ENCODE data around the gene MCIDAS. TPM values are rescaled to one million over a fixed set of nuclear protein-coding genes. Genes with fewer than 3 reads are reported as not detected.

MCIDAS gene
- total RNA-seq, 2 donors from 2014 or later, result 0.80 TPM; not detected in 1

- intact Hi-C loops (cut with DNase I), result no loop called here
- peaks cover 3% of the 10 kb centered on the region for H3K4me1 ChIP-seq (replicated peaks)
- peaks cover 11% of the 10 kb centered on the region for H3K27me3 ChIP-seq (replicated peaks; ENCODE audit: insufficient read depth)
- no peak for TF ChIP-seq CTCF (IDR thresholded peaks at IDR 0.05)
- TF ChIP-seq POLR2A (IDR thresholded peaks at IDR 0.05), result no peak
- no peak for TF ChIP-seq POLR2AphosphoS5 (IDR thresholded peaks at IDR 0.05)
- H3K27ac ChIP-seq, result no peak overlapping the region
- H3K4me3 ChIP-seq, result no peak overlapping the region
- 32% methylated on average over 51 of the region's 61 CpGs for WGBS
- DNase-seq (ENCODE audit: low spot score), result no peak
- no peaks in the 10 kb centered on the region for H3K36me3 ChIP-seq
- no peaks in the 10 kb centered on the region for H3K9me3 ChIP-seq
Observed at GRCh38 chr5:55222985-55223811, 3.9 kb downstream of the MCIDAS start.

- peaks cover 3% of the 10 kb centered on the region for H3K4me1 ChIP-seq (replicated peaks)
- intact Hi-C loops (cut with DNase I), result no loop called here
- H3K4me3 ChIP-seq, result no peak overlapping the region
- DNase-seq (ENCODE audit: low spot score), result no peak
- TF ChIP-seq CTCF (IDR thresholded peaks at IDR 0.05) (no peak), POLR2A (IDR thresholded peaks at IDR 0.05) (no peak), POLR2AphosphoS5 (IDR thresholded peaks at IDR 0.05) (no peak)
- peaks cover 11% of the 10 kb centered on the region for H3K27me3 ChIP-seq (replicated peaks; ENCODE audit: insufficient read depth)
- H3K36me3 ChIP-seq, result no peaks in the 10 kb centered on the region
- no peaks in the 10 kb centered on the region for H3K9me3 ChIP-seq
- 37% methylated on average over 30 of the region's 30 CpGs for WGBS
- no peak overlapping the region for H3K27ac ChIP-seq
Observed at GRCh38 chr5:55222092-55222984, 4.8 kb downstream of the MCIDAS start.

DNA sequence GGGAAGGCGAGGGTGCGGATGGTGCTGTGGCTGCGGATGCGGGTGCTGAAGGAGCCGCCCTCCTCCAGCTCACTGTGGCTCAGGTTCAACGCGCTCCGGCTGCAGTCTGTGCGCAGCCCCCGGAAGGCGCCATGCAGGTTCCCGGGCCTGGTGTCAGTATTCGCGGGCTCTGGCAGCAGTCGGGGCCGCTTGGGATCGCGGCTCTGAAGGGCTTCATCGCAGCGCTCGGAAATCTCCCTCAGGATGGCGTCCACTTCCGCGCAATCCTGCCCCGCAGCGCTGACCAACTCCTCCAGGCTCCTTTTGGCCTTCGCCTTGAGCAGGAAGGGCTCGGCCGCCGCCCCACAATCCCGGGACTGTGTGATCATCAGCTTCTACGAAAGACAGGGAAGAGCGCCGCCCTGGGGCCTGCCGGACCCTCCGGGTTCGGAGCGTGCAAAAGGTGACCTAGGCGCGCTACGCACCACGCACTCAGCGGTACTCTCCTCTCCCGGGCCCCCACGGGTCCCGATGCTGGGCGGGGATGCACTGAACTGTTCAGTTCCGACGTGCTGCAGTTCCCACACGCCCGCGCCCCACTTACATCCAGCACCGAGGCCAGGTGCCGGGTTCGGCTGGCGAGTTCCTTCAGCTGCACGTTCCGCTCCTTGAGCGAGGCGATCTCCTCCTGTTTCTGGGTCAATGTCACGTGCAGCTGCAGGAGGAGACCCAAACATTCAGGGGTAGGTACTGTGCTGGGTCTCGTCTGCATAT lies 6.5 kb downstream of the MCIDAS start:
- H3K9me3 ChIP-seq, result no peaks in the 10 kb centered on the region
- peak overlapping the region in 1 of 2 donors; percentile 11 for H3K4me3 ChIP-seq
- no peak for DNase-seq (ENCODE audit: low spot score)
- H3K27ac ChIP-seq, result no peak overlapping the region
- intact Hi-C loops (cut with DNase I), result no loop called here
- no peaks in the 10 kb centered on the region for H3K4me1 ChIP-seq (replicated peaks)
- peaks cover 11% of the 10 kb centered on the region for H3K27me3 ChIP-seq (replicated peaks; ENCODE audit: insufficient read depth)
- TF ChIP-seq POLR2A (IDR thresholded peaks at IDR 0.05) (no peak), POLR2AphosphoS5 (IDR thresholded peaks at IDR 0.05) (no peak), CTCF (IDR thresholded peaks at IDR 0.05) (peak in 1 of 4 experiments; percentile 13)
- no peaks in the 10 kb centered on the region for H3K36me3 ChIP-seq
- WGBS, result 7% methylated on average over 47 of the region's 62 CpGs

DNA sequence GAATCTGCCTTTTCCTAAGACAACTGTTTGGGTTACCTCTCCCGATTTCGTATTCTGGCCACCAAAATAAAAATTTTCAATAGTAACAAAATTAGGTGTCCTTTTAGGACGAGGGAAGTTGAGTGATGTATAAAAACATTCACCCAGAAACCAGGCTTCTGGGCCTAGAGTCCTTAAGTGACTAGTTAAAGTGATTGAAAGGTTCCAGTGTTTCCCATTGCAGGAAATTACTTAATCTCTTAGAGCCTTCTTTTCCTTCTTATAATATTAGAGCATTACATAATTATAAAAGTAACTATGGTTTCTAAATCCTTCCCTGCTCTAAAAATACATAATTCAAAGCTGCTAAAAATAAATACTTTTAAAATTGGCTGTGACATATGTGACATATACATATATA lies 7.3 kb downstream of the MCIDAS start:
- intact Hi-C loops (cut with DNase I), result no loop called here
- 86% methylated on average over 3 of the region's 3 CpGs for WGBS
- Histone ChIP-seq H3K27ac (no peak overlapping the region), H3K4me3 (no peak overlapping the region), H3K4me1 (replicated peaks) (no peaks in the 10 kb centered on the region), H3K36me3 (no peaks in the 10 kb centered on the region), H3K27me3 (replicated peaks; ENCODE audit: insufficient read depth) (peaks cover 11% of the 10 kb centered on the region), H3K9me3 (no peaks in the 10 kb centered on the region)
- no peak for TF ChIP-seq POLR2A (IDR thresholded peaks at IDR 0.05)
- no peak for TF ChIP-seq POLR2AphosphoS5 (IDR thresholded peaks at IDR 0.05)
- TF ChIP-seq CTCF (IDR thresholded peaks at IDR 0.05), result no peak
- no peak for DNase-seq (ENCODE audit: low spot score)

Measured in prostate gland (tissue), 2 donors.